ENCODE data around the gene ROBO3. TPM values are rescaled to one million over a fixed set of nuclear protein-coding genes. Genes with fewer than 3 reads are reported as not detected.

Gene ROBO3
- total and polyA plus RNA-seq, 10 donors, result 13.2 to 43.2 (median 25.4) TPM

Other genes with a start within 250 kb of the ROBO3 start
- gene TBRG1, start 242.6 kb upstream of the ROBO3 start, total RNA-seq, result 10 to 100 TPM; 37.4 to 65.0 (median 47.5) TPM
- 10 to 100 TPM; 23.3 to 51.5 (median 33.6) TPM for gene TBRG1, start 242.6 kb upstream of the ROBO3 start, polyA plus RNA-seq
- 10 to 100 TPM in 6 of 7 donors, 1 to 10 TPM in 1; 8.9 to 15.3 (median 14.0) TPM for gene SIAE, start 191.7 kb upstream of the ROBO3 start, total RNA-seq
- 1 to 10 TPM; 4.7 to 6.5 (median 5.9) TPM for gene SIAE, start 191.7 kb upstream of the ROBO3 start, polyA plus RNA-seq
- gene SPA17, start 191.5 kb upstream of the ROBO3 start, total RNA-seq, result 1 to 10 TPM in 5 of 7 donors, under 1 TPM in 2; 0.34 to 2.6 (median 1.6) TPM
- 1 to 10 TPM; 2.6 to 4.8 (median 3.6) TPM for gene SPA17, start 191.5 kb upstream of the ROBO3 start, polyA plus RNA-seq
- gene NRGN, start 125.5 kb upstream of the ROBO3 start, total RNA-seq, result 10 to 100 TPM; 29.0 to 61.2 (median 46.5) TPM
- 10 to 100 TPM; 12.7 to 24.2 (median 15.9) TPM for gene NRGN, start 125.5 kb upstream of the ROBO3 start, polyA plus RNA-seq
- 1 to 10 TPM in 2 of 7 donors, under 1 TPM in 2, not detected in 3; 0.43 to 1.5 (median 1.0) TPM for gene VSIG2, start 113.2 kb upstream of the ROBO3 start, total RNA-seq
- gene VSIG2, start 113.2 kb upstream of the ROBO3 start, polyA plus RNA-seq, result 1 to 10 TPM in 2 of 3 donors, under 1 TPM in 1; 0.47 to 2.1 (median 2.0) TPM
- gene ESAM, start 103.1 kb upstream of the ROBO3 start, total RNA-seq, result 10 to 100 TPM; 16.2 to 49.2 (median 29.2) TPM
- gene ESAM, start 103.1 kb upstream of the ROBO3 start, polyA plus RNA-seq, result 10 to 100 TPM; 14.3 to 30.9 (median 18.0) TPM
- 10 to 100 TPM; 16.5 to 25.8 (median 19.3) TPM for gene MSANTD2, start 65.0 kb upstream of the ROBO3 start, total RNA-seq
- 10 to 100 TPM in 2 of 3 donors, 1 to 10 TPM in 1; 9.5 to 17.6 (median 13.8) TPM for gene MSANTD2, start 65.0 kb upstream of the ROBO3 start, polyA plus RNA-seq
- 100 to 1,000 TPM in 6 of 7 donors, 10 to 100 TPM in 1; 96.9 to 246 (median 147) TPM for gene ROBO4, start 32.4 kb downstream of the ROBO3 start, total RNA-seq
- 10 to 100 TPM in 2 of 3 donors, 1 to 10 TPM in 1; 6.7 to 53.2 (median 24.9) TPM for gene ROBO4, start 32.4 kb downstream of the ROBO3 start, polyA plus RNA-seq
- gene HEPN1, start 53.8 kb downstream of the ROBO3 start, total RNA-seq, result under 1 TPM in 1 of 7 donors, not detected in 6; 0.25 TPM
- not detected for gene HEPN1, start 53.8 kb downstream of the ROBO3 start, polyA plus RNA-seq
- 1 to 10 TPM in 1 of 7 donors, not detected in 6; 2.7 TPM for gene HEPACAM, start 70.6 kb downstream of the ROBO3 start, total RNA-seq
- gene HEPACAM, start 70.6 kb downstream of the ROBO3 start, polyA plus RNA-seq, result under 1 TPM; 0.04 to 0.38 (median 0.22) TPM
- gene CCDC15, start 88.8 kb downstream of the ROBO3 start, total RNA-seq, result 1 to 10 TPM; 1.4 to 3.6 (median 2.7) TPM
- gene CCDC15, start 88.8 kb downstream of the ROBO3 start, polyA plus RNA-seq, result under 1 TPM; 0.61 to 0.86 (median 0.70) TPM
- 10 to 100 TPM; 37.1 to 85.7 (median 59.0) TPM for gene SLC37A2, start 197.9 kb downstream of the ROBO3 start, total RNA-seq
- gene SLC37A2, start 197.9 kb downstream of the ROBO3 start, polyA plus RNA-seq, result 10 to 100 TPM in 1 of 3 donors, 1 to 10 TPM in 2; 3.5 to 19.2 (median 6.6) TPM
- gene TMEM218, start 246.2 kb downstream of the ROBO3 start, total RNA-seq, result 10 to 100 TPM; 12.0 to 23.1 (median 17.9) TPM
- gene TMEM218, start 246.2 kb downstream of the ROBO3 start, polyA plus RNA-seq, result 10 to 100 TPM; 28.0 to 34.7 (median 30.1) TPM

All from spleen (tissue), 10 donors.